Activated naive CD8-positive, alpha-beta T cell treated with anti-CD3 and anti-CD28 coated beads, Interleukin-2, amount 10 ng/mL, durations not matched to agents 7 days and 5 days (primary cell): ENCODE data around the gene DPYD. TPM values are rescaled to one million over a fixed set of nuclear protein-coding genes. Genes with fewer than 3 reads are reported as not detected.

Experiments used
- ATAC-seq: fragments of 150-1000 bp; cut with Tn5 transposase; one replicate; pipeline ENCODE4 v1.10.0; 2021; ENCODE audit warnings: low read depth, moderate library complexity
- POLR2A ChIA-PET: fragments of 350-600 bp; sonication (Branson Sonifier 250); formaldehyde crosslinking; loops from one replicate; lab custom pipeline; 2021; ENCODE audit warnings: antibody characterized with exemption; lab: Charles Lee
- DNase-seq: peaks from one replicate; pipeline ENCODE4 v3.0.0; 2021
- H3K27ac Mint-ChIP-seq: one replicate; pipeline ENCODE4 v1.8.0; 2022; ENCODE audit warnings: mild to moderate bottlenecking, mixed read lengths
- H3K27me3 Mint-ChIP-seq: one replicate; pipeline ENCODE4 v1.8.0; 2022; ENCODE audit warnings: mild to moderate bottlenecking, moderate library complexity, mixed read lengths
- H3K36me3 Mint-ChIP-seq: one replicate; pipeline ENCODE4 v1.8.0; 2021; ENCODE audit warnings: mild to moderate bottlenecking, mixed read lengths
- H3K4me1 Mint-ChIP-seq: one replicate; pipeline ENCODE4 v1.8.0; 2021; ENCODE audit warnings: mixed read lengths
- H3K4me3 Mint-ChIP-seq: one replicate; pipeline ENCODE4 v1.8.0; 2022; ENCODE audit warnings: mild to moderate bottlenecking, moderate library complexity, mixed read lengths
- H3K9me3 Mint-ChIP-seq: one replicate; pipeline ENCODE4 v1.8.0; 2021; ENCODE audit warnings: mixed read lengths
- total RNA-seq, 2 experiments: library from RNA; stranded (reverse); gene quantifications; one replicate each; pipeline ENCODE4 v1.2.3, GENCODE V29; 2021

The DPYD gene
- total RNA-seq, 2 experiments from 2014 or later, result 42.0 to 42.3 TPM

GRCh38 chr1:97168056-97168455, 752.8 kb downstream of the DPYD start:
- H3K27me3 Mint-ChIP-seq, result no peaks in the 10 kb centered on the region
- peaks cover 4% of the 10 kb centered on the region for H3K36me3 Mint-ChIP-seq
- no peak overlapping the region for H3K27ac Mint-ChIP-seq
- no peak overlapping the region for H3K4me3 Mint-ChIP-seq
- DNase-seq (no peak), ATAC-seq (no peak)
- POLR2A ChIA-PET, result no interaction called here
- H3K4me1 Mint-ChIP-seq, result peaks cover 13% of the 10 kb centered on the region
- H3K9me3 Mint-ChIP-seq, result peaks cover 3% of the 10 kb centered on the region

- ATAC-seq (no peak), DNase-seq (no peak)
- peaks cover 13% of the 10 kb centered on the region for H3K4me1 Mint-ChIP-seq
- POLR2A ChIA-PET, result no interaction called here
- no peaks in the 10 kb centered on the region for H3K27me3 Mint-ChIP-seq
- H3K36me3 Mint-ChIP-seq, result peaks cover 4% of the 10 kb centered on the region
- no peak overlapping the region for H3K27ac Mint-ChIP-seq
- H3K9me3 Mint-ChIP-seq, result peaks cover 3% of the 10 kb centered on the region
- H3K4me3 Mint-ChIP-seq, result no peak overlapping the region
Observed at GRCh38 chr1:97167246-97167645, 753.6 kb downstream of the DPYD start.

- no peak for DNase-seq
- Mint-ChIP-seq H3K27ac (no peak overlapping the region), H3K36me3 (peaks cover 4% of the 10 kb centered on the region), H3K27me3 (no peaks in the 10 kb centered on the region), H3K4me1 (peaks cover 13% of the 10 kb centered on the region), H3K9me3 (peaks cover 3% of the 10 kb centered on the region), H3K4me3 (no peak overlapping the region)
- ATAC-seq, result no peak
- POLR2A ChIA-PET, result no interaction called here
Observed at GRCh38 chr1:97166626-97167025, 754.2 kb downstream of the DPYD start.

- no peaks in the 10 kb centered on the region for H3K27me3 Mint-ChIP-seq
- H3K9me3 Mint-ChIP-seq, result peaks cover 3% of the 10 kb centered on the region
- H3K27ac Mint-ChIP-seq, result no peak overlapping the region
- no peak overlapping the region for H3K4me3 Mint-ChIP-seq
- ATAC-seq, result no peak
- H3K36me3 Mint-ChIP-seq, result peaks cover 4% of the 10 kb centered on the region
- no peak for DNase-seq
- peaks cover 13% of the 10 kb centered on the region for H3K4me1 Mint-ChIP-seq
- POLR2A ChIA-PET, result no interaction called here
Observed at GRCh38 chr1:97164276-97164639, 756.6 kb downstream of the DPYD start.

- no peak overlapping the region for H3K4me3 Mint-ChIP-seq
- peaks cover 4% of the 10 kb centered on the region for H3K36me3 Mint-ChIP-seq
- POLR2A ChIA-PET, result no interaction called here
- H3K4me1 Mint-ChIP-seq, result peaks cover 13% of the 10 kb centered on the region
- H3K27ac Mint-ChIP-seq, result no peak overlapping the region
- H3K9me3 Mint-ChIP-seq, result peaks cover 3% of the 10 kb centered on the region
- DNase-seq (no peak), ATAC-seq (no peak)
- no peaks in the 10 kb centered on the region for H3K27me3 Mint-ChIP-seq
Observed at GRCh38 chr1:97163591-97164275, 757.1 kb downstream of the DPYD start.

- Mint-ChIP-seq H3K27me3 (no peaks in the 10 kb centered on the region), H3K9me3 (peaks cover 7% of the 10 kb centered on the region), H3K4me3 (no peak overlapping the region), H3K27ac (no peak overlapping the region), H3K4me1 (peaks cover 13% of the 10 kb centered on the region), H3K36me3 (peaks cover 4% of the 10 kb centered on the region)
- ATAC-seq, result no peak
- DNase-seq, result no peak
- POLR2A ChIA-PET, result no interaction called here
Observed at GRCh38 chr1:97160818-97161217, 760.0 kb downstream of the DPYD start.

- peaks cover 1% of the 10 kb centered on the region for H3K36me3 Mint-ChIP-seq
- POLR2A ChIA-PET, result no interaction called here
- ATAC-seq (no peak), DNase-seq (no peak)
- H3K4me1 Mint-ChIP-seq, result peaks cover 11% of the 10 kb centered on the region
- no peaks in the 10 kb centered on the region for H3K27me3 Mint-ChIP-seq
- peaks cover 5% of the 10 kb centered on the region for H3K9me3 Mint-ChIP-seq
- H3K4me3 Mint-ChIP-seq, result no peak overlapping the region
- H3K27ac Mint-ChIP-seq, result no peak overlapping the region
Observed at GRCh38 chr1:97159342-97159741, 761.5 kb downstream of the DPYD start.

GRCh38 chr1:97158691-97159096, 762.1 kb downstream of the DPYD start:
- H3K9me3 Mint-ChIP-seq, result peaks cover 5% of the 10 kb centered on the region
- H3K36me3 Mint-ChIP-seq, result peaks cover 1% of the 10 kb centered on the region
- ATAC-seq (no peak), DNase-seq (no peak)
- H3K4me3 Mint-ChIP-seq, result no peak overlapping the region
- POLR2A ChIA-PET, result no interaction called here
- no peaks in the 10 kb centered on the region for H3K27me3 Mint-ChIP-seq
- H3K4me1 Mint-ChIP-seq, result peaks cover 4% of the 10 kb centered on the region
- no peak overlapping the region for H3K27ac Mint-ChIP-seq

- POLR2A ChIA-PET, result no interaction called here
- no peaks in the 10 kb centered on the region for H3K27me3 Mint-ChIP-seq
- H3K27ac Mint-ChIP-seq, result no peak overlapping the region
- DNase-seq (no peak), ATAC-seq (no peak)
- peaks cover 5% of the 10 kb centered on the region for H3K9me3 Mint-ChIP-seq
- H3K4me1 Mint-ChIP-seq, result no peaks in the 10 kb centered on the region
- H3K4me3 Mint-ChIP-seq, result no peak overlapping the region
- no peaks in the 10 kb centered on the region for H3K36me3 Mint-ChIP-seq
Observed at GRCh38 chr1:97157991-97158390, 762.8 kb downstream of the DPYD start.

- POLR2A ChIA-PET, result no interaction called here
- H3K4me1 Mint-ChIP-seq, result no peaks in the 10 kb centered on the region
- no peak for ATAC-seq
- DNase-seq, result no peak
- no peak overlapping the region for H3K27ac Mint-ChIP-seq
- H3K9me3 Mint-ChIP-seq, result peaks cover 1% of the 10 kb centered on the region
- no peaks in the 10 kb centered on the region for H3K36me3 Mint-ChIP-seq
- no peak overlapping the region for H3K4me3 Mint-ChIP-seq
- H3K27me3 Mint-ChIP-seq, result no peaks in the 10 kb centered on the region
Observed at GRCh38 chr1:97151651-97152050, 769.2 kb downstream of the DPYD start.

GRCh38 chr1:97145321-97145956, 775.4 kb downstream of the DPYD start:
- no peaks in the 10 kb centered on the region for H3K9me3 Mint-ChIP-seq
- no peak overlapping the region for H3K4me3 Mint-ChIP-seq
- no peaks in the 10 kb centered on the region for H3K4me1 Mint-ChIP-seq
- DNase-seq (no peak), ATAC-seq (no peak)
- no peaks in the 10 kb centered on the region for H3K27me3 Mint-ChIP-seq
- H3K36me3 Mint-ChIP-seq, result no peaks in the 10 kb centered on the region
- H3K27ac Mint-ChIP-seq, result no peak overlapping the region
- POLR2A ChIA-PET, result no interaction called here

GRCh38 chr1:97144527-97144926, 776.3 kb downstream of the DPYD start:
- DNase-seq (no peak), ATAC-seq (no peak)
- POLR2A ChIA-PET, result no interaction called here
- H3K4me3 Mint-ChIP-seq, result no peak overlapping the region
- H3K4me1 Mint-ChIP-seq, result no peaks in the 10 kb centered on the region
- H3K36me3 Mint-ChIP-seq, result no peaks in the 10 kb centered on the region
- H3K27ac Mint-ChIP-seq, result no peak overlapping the region
- no peaks in the 10 kb centered on the region for H3K9me3 Mint-ChIP-seq
- no peaks in the 10 kb centered on the region for H3K27me3 Mint-ChIP-seq

GRCh38 chr1:97143236-97143882, 777.5 kb downstream of the DPYD start:
- POLR2A ChIA-PET, result no interaction called here
- Mint-ChIP-seq H3K4me3 (no peak overlapping the region), H3K9me3 (no peaks in the 10 kb centered on the region), H3K4me1 (peaks cover 3% of the 10 kb centered on the region), H3K36me3 (no peaks in the 10 kb centered on the region), H3K27ac (no peak overlapping the region), H3K27me3 (no peaks in the 10 kb centered on the region)
- DNase-seq, result no peak
- no peak for ATAC-seq

GRCh38 chr1:97140611-97141010, 780.2 kb downstream of the DPYD start:
- no peak overlapping the region for H3K27ac Mint-ChIP-seq
- POLR2A ChIA-PET, result no interaction called here
- peaks cover 3% of the 10 kb centered on the region for H3K4me1 Mint-ChIP-seq
- DNase-seq (no peak), ATAC-seq (no peak)
- no peak overlapping the region for H3K4me3 Mint-ChIP-seq
- H3K9me3 Mint-ChIP-seq, result no peaks in the 10 kb centered on the region
- no peaks in the 10 kb centered on the region for H3K36me3 Mint-ChIP-seq
- no peaks in the 10 kb centered on the region for H3K27me3 Mint-ChIP-seq
